GM18868 (cell line): ENCODE data around the gene FAM13A.
"Not testable (repeated sequence)": the region's sequence is repeated elsewhere in the genome, so short reads cannot be mapped to it uniquely, and the experiment has no call there.

ENCODE experiments used
- ATAC-seq: cut with Tn5 transposase; IDR thresholded peaks from one replicate; pipeline ENCODE4 v1.9.1; 2021; ENCODE audit warnings: mild to moderate bottlenecking, moderate library complexity; ENCODE audit not compliant: unreplicated experiment

The FAM13A gene

DNA sequence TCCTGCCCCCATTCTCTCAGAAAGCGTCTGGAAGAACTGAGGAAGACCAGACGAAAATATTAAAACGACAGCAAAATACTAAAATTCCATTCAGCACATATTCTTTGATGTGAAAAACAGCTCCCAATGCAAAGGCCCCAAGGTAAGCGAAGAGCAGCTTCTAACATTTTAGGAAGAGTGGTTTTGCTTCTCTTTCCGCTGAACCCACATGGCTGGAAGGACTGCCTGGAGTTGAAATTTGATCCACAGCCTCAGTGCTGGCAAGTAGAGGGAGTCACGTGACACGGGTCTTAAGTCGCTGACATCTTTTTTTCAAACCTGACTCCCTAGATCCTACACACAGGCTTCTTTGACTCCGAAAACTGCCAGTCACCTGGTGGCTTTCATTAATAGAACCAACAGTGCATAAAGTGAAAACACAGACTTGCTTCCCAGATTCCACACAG is at the start of gene FAM13A:
Gene FAM13A, minus strand, starts transcription at position 233 of the 446 bp plus-strand sequence. Its CDS starts 221 bp downstream, at position 12.
- ATAC-seq, result peak; percentile 65

- ATAC-seq, result no peak
Observed at GRCh38 chr4:89105726-89106125, 48.7 kb upstream of the FAM13A start.

DNA sequence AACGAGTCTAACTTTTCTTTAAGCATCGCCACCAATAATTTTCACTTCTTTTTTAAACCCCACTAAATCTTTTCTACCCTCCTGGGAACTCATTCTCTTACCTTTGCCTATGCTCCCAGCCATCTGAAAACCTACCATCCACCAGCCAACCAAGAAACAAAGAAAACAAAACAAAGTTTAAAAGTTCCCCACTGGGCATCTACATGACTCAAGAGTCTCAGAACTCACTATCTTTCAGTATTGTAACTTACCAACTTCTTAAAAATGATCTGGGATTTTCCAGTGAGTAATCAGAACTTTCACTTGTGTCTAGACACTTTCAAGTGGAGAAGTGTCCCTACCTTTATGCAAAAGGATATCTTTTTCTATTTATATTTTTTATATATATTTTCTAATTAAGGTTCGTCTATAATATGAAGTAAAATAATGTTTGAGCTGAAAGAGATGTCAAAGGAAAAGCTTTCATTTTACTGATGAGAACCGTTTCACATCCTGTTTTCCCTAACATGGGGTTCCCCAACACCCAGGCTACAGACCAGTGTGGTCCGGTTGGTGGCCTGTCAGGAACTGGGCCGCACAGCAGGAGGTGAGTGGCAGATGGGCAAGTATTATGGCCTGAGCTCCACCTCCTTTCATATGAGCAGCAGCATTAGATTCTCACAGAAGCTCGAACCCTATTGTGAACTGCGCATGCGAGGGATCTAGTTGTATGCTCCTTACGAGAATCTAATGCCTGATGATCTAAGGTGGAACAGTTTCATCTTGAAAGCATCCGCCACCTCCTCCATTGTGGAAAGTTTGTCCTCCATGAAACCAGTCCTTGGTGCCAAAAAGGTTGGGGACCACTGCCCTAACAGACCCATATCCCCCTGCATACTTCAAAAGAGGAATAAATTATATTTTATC is 44.5 kb upstream of the FAM13A start:
- peak; percentile 92 for ATAC-seq

DNA sequence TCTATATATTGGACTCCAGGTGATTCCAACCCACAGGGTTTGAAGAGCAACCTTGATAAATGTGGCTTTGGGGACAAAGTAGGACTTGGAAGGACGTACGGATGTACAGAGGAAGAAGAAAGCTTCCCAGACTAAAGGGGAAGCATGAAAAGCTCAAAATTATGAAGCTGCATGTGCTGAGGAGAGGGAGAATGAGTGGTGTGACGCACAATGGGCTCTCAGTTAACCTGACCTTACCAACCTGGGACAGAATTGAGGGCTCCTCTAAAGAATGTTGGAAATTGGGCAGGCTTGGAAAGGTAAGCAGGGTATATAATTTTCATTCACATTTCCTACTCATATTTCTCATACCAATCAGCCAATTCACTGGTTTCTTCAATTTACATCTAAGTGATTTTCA is 43.9 kb upstream of the FAM13A start:
- ATAC-seq, result peak; percentile 19

DNA sequence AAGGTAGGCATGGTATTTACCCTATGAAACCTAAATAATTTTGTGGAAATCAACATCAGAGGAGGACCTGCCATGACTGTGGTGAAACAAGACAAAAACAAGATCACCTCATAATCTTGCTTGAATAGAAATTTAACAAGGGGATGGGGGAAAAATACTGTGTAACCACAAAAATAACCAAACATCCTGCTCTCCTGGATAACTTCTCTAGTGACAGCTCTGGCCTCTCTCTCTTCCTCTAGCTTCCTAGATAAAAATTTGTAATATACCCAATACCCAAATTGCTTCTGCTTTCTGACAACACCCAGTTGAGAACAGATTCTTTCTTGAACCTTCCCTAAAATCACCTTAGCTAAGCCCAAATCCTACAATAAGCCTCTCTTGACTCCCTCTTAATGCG is 42.5 kb upstream of the FAM13A start:
- no peak for ATAC-seq

- no peak for ATAC-seq
Observed at GRCh38 chr4:89099034-89099433, 42.0 kb upstream of the FAM13A start.

- ATAC-seq, result no peak
Observed at GRCh38 chr4:89078300-89078699, 21.3 kb upstream of the FAM13A start.

DNA sequence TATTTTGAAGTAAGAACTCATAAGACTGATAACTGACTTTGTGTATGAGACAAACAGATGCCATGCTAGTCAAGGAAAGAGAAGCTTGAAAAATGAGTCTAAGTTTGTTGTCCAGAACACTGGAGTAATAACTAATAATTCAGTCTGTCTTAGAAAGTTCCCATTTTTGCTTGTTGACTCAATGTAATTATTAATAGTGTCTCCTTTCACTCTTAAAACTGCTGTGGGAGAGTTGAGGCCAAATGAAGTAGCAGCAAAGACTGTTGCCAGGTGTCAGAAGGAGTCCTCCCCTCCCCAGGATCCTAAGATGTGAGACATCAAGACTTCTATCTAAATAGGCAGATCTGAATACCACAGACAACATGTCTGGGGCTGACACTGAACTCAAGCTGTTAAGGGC is 20.8 kb upstream of the FAM13A start:
- ATAC-seq, result no peak

- no peak for ATAC-seq
Observed at GRCh38 chr4:89072921-89073320, 15.9 kb upstream of the FAM13A start.

- ATAC-seq, result no peak
Observed at GRCh38 chr4:89071311-89071710, 14.3 kb upstream of the FAM13A start.

DNA sequence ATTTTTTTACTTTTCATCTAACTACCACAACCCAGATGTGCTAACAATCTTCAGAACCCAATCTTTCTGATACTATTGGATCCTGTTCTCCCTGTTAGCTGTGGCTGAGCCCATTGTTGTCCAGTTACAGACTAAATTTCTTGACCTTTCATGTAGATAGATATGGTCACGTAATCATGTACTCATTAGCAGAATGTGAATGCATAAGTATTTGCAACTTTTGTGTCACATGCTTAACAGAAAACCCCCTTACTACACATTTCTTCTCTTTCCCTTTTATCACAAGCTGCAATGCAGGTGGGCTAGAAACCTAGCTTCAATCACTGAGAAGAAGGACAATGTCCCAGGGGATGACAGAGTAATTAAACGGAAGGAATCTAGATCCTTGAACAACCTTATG is 13.1 kb upstream of the FAM13A start:
- peak; percentile 67 for ATAC-seq

DNA sequence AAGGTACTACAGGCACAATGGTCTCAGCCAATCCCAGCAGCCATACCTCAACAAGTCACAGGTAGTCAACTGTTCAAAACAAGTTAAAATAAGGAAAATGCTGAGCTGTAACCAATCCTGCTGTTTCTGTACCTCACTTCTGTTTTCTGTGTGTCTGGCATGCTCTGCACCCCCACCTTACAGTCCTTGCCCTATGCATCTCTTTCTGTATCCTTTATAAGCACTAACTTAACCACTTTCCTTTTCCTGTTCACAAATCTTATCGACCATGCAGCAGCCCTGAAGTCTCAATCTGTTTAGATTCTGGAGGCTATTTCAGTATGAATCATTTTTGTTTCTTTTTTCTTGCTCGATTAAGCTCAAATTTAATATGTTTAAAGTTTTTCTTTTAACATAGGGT is 12.5 kb upstream of the FAM13A start:
- ATAC-seq, result peak; percentile 90

DNA sequence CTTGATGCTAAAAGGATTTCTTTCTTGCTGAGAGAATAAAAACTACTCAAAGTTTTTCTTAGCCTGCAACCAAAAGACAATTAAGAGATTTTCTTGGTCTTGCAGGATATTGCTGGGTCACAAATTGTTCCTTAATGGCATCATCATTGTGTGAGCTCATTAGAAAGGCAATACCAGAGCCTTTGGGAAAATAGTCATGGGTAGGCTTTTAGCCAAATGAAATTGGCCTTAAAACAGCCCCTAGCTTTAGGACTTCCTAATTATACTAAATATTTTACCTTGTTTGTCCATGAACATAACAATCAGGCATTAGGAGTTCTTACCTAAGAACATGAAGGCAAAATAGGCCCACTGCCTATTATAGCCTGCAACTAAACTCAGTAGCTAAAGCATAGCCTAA is 10.4 kb upstream of the FAM13A start:
- no peak for ATAC-seq

DNA sequence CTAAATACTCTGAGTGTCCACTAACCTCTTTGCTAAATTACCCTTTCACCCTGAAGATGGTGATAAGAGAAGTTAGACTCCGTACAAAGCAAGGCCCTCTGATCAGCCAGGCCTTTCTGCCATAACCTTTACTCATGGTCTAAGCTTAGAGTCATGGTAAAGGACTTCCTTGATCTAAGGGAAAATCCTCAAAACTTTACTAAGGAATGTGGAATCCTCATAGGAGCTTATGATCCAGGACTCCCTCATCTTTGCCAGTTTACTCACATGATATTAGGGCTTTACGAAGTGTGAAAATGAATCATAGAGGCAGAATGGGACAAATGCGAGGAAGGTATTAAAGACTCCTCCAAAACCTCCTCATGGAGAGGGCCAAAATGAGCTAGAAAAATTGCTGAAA is 7.9 kb upstream of the FAM13A start:
- ATAC-seq, result no peak

GRCh38 chr4:89057844-89058243 is 859 bp upstream of the FAM13A start:
- ATAC-seq, result not testable (repeated sequence)

GRCh38 chr4:89056292-89056952 is 563 bp downstream of the FAM13A start:
- ATAC-seq, result peak; percentile 25

DNA sequence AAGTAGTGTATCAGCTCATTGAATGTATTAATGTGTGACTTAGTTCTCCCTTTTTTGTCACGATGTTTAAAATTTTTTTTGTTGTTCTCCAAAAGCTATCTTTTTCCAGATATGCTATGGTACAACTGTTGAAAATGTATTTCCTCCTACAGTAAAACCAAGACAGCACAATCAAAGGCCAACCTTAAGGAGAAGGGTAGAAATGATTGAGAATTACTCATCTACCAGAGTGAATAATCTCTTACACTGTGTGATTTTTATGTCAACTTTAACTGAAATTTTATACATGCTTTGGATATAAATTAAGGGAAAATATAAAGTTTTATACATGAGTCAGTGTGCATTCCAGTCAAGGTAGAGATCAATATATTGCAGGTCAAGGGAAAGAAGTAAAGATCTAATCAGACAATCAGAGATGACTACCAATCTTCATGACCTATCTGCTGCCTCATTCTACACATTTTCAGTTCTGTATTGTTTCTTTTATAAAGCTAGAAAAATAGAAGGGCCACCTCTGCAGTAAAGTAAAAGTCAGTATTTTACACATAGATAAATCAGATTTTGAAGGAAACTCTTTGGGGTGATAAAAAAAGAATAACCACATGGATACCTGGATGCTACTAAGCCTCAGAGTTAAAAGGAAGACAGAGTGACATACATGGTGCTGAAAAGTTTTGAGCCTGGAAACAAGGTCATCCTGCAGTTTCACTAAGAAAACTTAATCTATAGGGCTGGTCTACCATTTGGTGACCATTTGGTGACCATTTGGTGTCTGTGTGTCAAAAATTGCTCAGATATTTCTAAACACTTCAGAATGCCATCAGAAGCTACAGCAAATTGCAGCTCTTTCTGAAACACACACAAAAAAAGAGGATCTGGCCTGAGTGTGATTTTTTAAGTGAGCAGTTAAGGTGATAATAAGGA is 1.6 kb downstream of the FAM13A start:
- peak; percentile 44 for ATAC-seq

GRCh38 chr4:89054627-89055026 is 2.4 kb downstream of the FAM13A start:
- ATAC-seq, result no peak

DNA sequence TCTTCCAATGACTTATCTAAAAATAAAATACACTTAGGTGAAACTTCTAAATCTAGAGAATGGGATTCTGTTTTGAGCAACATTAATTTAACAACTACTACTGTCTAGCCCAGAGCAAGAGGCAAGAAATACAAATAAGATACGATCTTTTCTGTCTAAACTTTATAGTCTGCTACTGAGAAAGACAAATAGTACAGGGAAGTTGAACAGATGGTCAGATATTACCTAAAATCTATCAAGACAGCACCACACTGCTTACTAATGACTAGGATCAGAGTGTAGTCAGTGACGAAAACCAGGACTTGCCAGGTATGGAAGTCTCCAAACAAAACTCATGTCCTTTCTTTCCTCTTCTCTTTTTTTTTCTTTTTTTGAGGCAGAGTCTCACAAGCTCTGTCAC is 7.1 kb downstream of the FAM13A start:
- no peak for ATAC-seq

GRCh38 chr4:89048906-89049601 is 7.9 kb downstream of the FAM13A start:
- ATAC-seq, result no peak
